ENCODE data around the gene SLC35F3.

GRCh38 chr1:234107416-234108021, 203.0 kb downstream of the SLC35F3 start:
- TF ChIP-seq CTCF (IDR thresholded peaks at IDR 0.05; ENCODE audit: low read depth, low read length, poor library complexity, severe bottlenecking) (no peak), EZH2phosphoT487 (IDR thresholded peaks at IDR 0.05; ENCODE audit: borderline replicate concordance, low read length) (no peak)
